Neural cell (in vitro differentiated cells): Measurements from ENCODE around the gene CIAPIN1. TPM values are rescaled to one million over a fixed set of nuclear protein-coding genes. Genes with fewer than 3 reads are reported as not detected.

Source experiments
- H2AFZ ChIP-seq: fragments of 200-600, 300-800 bp; sonication (generic), shearing (Covaris generic); 2 replicates; pipeline ENCODE4 v1.6.0; 2014; ENCODE audit warnings: low read depth, mild to moderate bottlenecking, antibody characterized with exemption, low read length, moderate library complexity
- H3F3A ChIP-seq: fragments of 200-600 bp; shearing (Covaris generic); 2 replicates; pipeline ENCODE4 v1.6.1; 2016; ENCODE audit warnings: mild to moderate bottlenecking, moderate library complexity, mixed read lengths, antibody characterized with exemption, low read length; ENCODE audit not compliant: insufficient read depth, poor library complexity, severe bottlenecking
- H3K27ac ChIP-seq: fragments of 200-600, 300-800 bp; sonication (generic), shearing (Covaris generic); 2 replicates; pipeline ENCODE4 v1.5.1; 2014; ENCODE audit warnings: mild to moderate bottlenecking, low read length, moderate library complexity
- H3K27me3 ChIP-seq: fragments of 300-800, 200-600 bp; sonication (generic), shearing (Covaris generic); 2 replicates; pipeline ENCODE4 v1.6.0; 2014; ENCODE audit warnings: mild to moderate bottlenecking, low read depth, low read length, moderate library complexity; ENCODE audit not compliant: insufficient read depth
- H3K36me3 ChIP-seq: fragments of 300-800, 200-600 bp; sonication (generic), shearing (Covaris generic); 2 replicates; pipeline ENCODE4 v1.5.1; 2014; ENCODE audit warnings: mild to moderate bottlenecking, antibody characterized with exemption, low read length, moderate library complexity; ENCODE audit not compliant: insufficient read depth
- H3K4me2 ChIP-seq: fragments of 300-800, 200-600 bp; sonication (generic), shearing (Covaris generic); 2 replicates; pipeline ENCODE4 v1.6.0; 2014; ENCODE audit warnings: mild to moderate bottlenecking, low read length
- H3K4me3 ChIP-seq: fragments of 300-800, 200-600 bp; sonication (generic), shearing (Covaris generic); 2 replicates; pipeline ENCODE4 v1.5.1; 2014; ENCODE audit warnings: mild to moderate bottlenecking, low read length, moderate library complexity
- H3K79me2 ChIP-seq: fragments of 200-600 bp; shearing (Covaris generic); replicated peaks from 2 replicates; pipeline ENCODE4 v1.6.0; 2014; ENCODE audit warnings: mild to moderate bottlenecking, low read length, moderate library complexity; ENCODE audit not compliant: insufficient read depth
- H3K9ac ChIP-seq: fragments of 300-800, 200-600 bp; sonication (generic), shearing (Covaris generic); 2 replicates; pipeline ENCODE4 v1.6.1; 2016; ENCODE audit warnings: mild to moderate bottlenecking, low read length, mixed read lengths
- H3K9me2 ChIP-seq: fragments of 200-600 bp; shearing (Covaris generic); 2 replicates; pipeline ENCODE4 v1.6.1; 2016; ENCODE audit warnings: mild to moderate bottlenecking, low read length, mixed read lengths; ENCODE audit not compliant: insufficient read depth
- H3K9me3 ChIP-seq: fragments of 200-600, 300-800 bp; sonication (generic), shearing (Covaris generic); 2 replicates; pipeline ENCODE4 v1.6.1; 2016; ENCODE audit warnings: mild to moderate bottlenecking, mixed run types, low read length, moderate library complexity, mixed read lengths
- H4K20me1 ChIP-seq: fragments of 200-600 bp; shearing (Covaris generic); 2 replicates; pipeline ENCODE4 v1.6.1; 2016; ENCODE audit warnings: mild to moderate bottlenecking, mixed run types; ENCODE audit not compliant: insufficient read depth
- CTCF ChIP-seq: fragments of 450-650 bp; IDR thresholded peaks from 2 replicates; pipeline ENCODE4 v1.5.1; 2014; ENCODE audit warnings: antibody characterized with exemption, mild to moderate bottlenecking, moderate library complexity; ENCODE audit not compliant: poor library complexity, severe bottlenecking
- EP300 ChIP-seq: fragments of 450-650 bp; conservative IDR thresholded peaks from 2 replicates; pipeline ENCODE4 v1.6.1; 2014; ENCODE audit warnings: antibody characterized with exemption, mild to moderate bottlenecking, moderate library complexity; ENCODE audit not compliant: poor library complexity, severe bottlenecking
- EZH2 ChIP-seq: fragments of 200-600, 300-800 bp; shearing (Covaris generic), sonication (generic); IDR thresholded peaks from 2 replicates; pipeline ENCODE4 v1.6.1; 2014; ENCODE audit warnings: antibody characterized with exemption, low read length, borderline replicate concordance, mild to moderate bottlenecking; ENCODE audit not compliant: insufficient read depth, poor library complexity, severe bottlenecking
- MXI1 ChIP-seq: fragments of 450-650 bp; conservative IDR thresholded peaks from 2 replicates; pipeline ENCODE4 v1.6.1; 2014; ENCODE audit warnings: antibody characterized with exemption, mild to moderate bottlenecking; ENCODE audit not compliant: poor library complexity, severe bottlenecking
- POLR2AphosphoS5 ChIP-seq: IDR thresholded peaks from 2 replicates; pipeline ENCODE4 v1.6.1; 2012
- RAD21 ChIP-seq: fragments of 450-650 bp; conservative IDR thresholded peaks from 2 replicates; pipeline ENCODE4 v1.6.1; 2014; ENCODE audit warnings: antibody characterized with exemption, mild to moderate bottlenecking, moderate library complexity
- REST ChIP-seq: IDR thresholded peaks from 2 replicates; pipeline ENCODE4 v1.6.1; 2012; ENCODE audit warnings: borderline replicate concordance
- SMC3 ChIP-seq: fragments of 450-650 bp; conservative IDR thresholded peaks from 2 replicates; pipeline ENCODE4 v1.6.1; 2014; ENCODE audit warnings: antibody characterized with exemption, mild to moderate bottlenecking, moderate library complexity; ENCODE audit not compliant: poor library complexity
- TAF1 ChIP-seq: IDR thresholded peaks from 2 replicates; pipeline ENCODE4 v1.6.1; 2012; ENCODE audit warnings: low read depth
- polyA plus RNA-seq: library from polyadenylated mRNA; depleted of rRNA; stranded (reverse); fragments of >200 nt; gene quantifications from 2 replicates; pipeline ENCODE4 v1.2.3, GENCODE V29; 2014

Gene CIAPIN1
- polyA plus RNA-seq, 1 donor from 2014 or later, result 117 TPM

- no peaks in the 10 kb centered on the region for H3K9me3 ChIP-seq
- no peak overlapping the region for H3K4me3 ChIP-seq
- no peak overlapping the region for H3K9ac ChIP-seq
- no peaks in the 10 kb centered on the region for H3F3A ChIP-seq
- TF ChIP-seq TAF1 (no peak), MXI1 (no peak), SMC3 (no peak), POLR2AphosphoS5 (no peak), EZH2 (no peak), REST (no peak), CTCF (no peak), EP300 (no peak), RAD21 (no peak)
- no peaks in the 10 kb centered on the region for H3K36me3 ChIP-seq
- H3K27ac ChIP-seq, result no peak overlapping the region
- no peak overlapping the region for H3K4me2 ChIP-seq
- no peak overlapping the region for H2AFZ ChIP-seq
- H3K27me3 ChIP-seq, result no peaks in the 10 kb centered on the region
- H3K79me2 ChIP-seq, result peaks cover 8% of the 10 kb centered on the region
- no peaks in the 10 kb centered on the region for H3K9me2 ChIP-seq
- H4K20me1 ChIP-seq, result peaks cover 4% of the 10 kb centered on the region
These were observed 24.9 kb upstream of the CIAPIN1 start for GRCh38 chr16:57471852-57472664.

GRCh38 chr16:57471209-57471608, 24.0 kb upstream of the CIAPIN1 start:
- H4K20me1 ChIP-seq, result no peaks in the 10 kb centered on the region
- no peaks in the 10 kb centered on the region for H3K27me3 ChIP-seq
- no peak overlapping the region for H2AFZ ChIP-seq
- H3K4me2 ChIP-seq, result no peak overlapping the region
- H3K9me3 ChIP-seq, result no peaks in the 10 kb centered on the region
- H3F3A ChIP-seq, result no peaks in the 10 kb centered on the region
- H3K27ac ChIP-seq, result no peak overlapping the region
- H3K79me2 ChIP-seq, result no peaks in the 10 kb centered on the region
- H3K36me3 ChIP-seq, result no peaks in the 10 kb centered on the region
- TF ChIP-seq TAF1, result no peak
- TF ChIP-seq REST, result no peak
- TF ChIP-seq CTCF, result no peak
- TF ChIP-seq EP300, result no peak
- no peak for TF ChIP-seq POLR2AphosphoS5
- TF ChIP-seq EZH2, result no peak
- no peak for TF ChIP-seq SMC3
- no peak for TF ChIP-seq MXI1
- no peak for TF ChIP-seq RAD21
- no peaks in the 10 kb centered on the region for H3K9me2 ChIP-seq
- no peak overlapping the region for H3K4me3 ChIP-seq
- H3K9ac ChIP-seq, result no peak overlapping the region
